HG02642 (cell line): ENCODE results near the gene ZNF268.
A peak's percentile ranks its signal among the peaks of the same experiment; 100 is the strongest.

ENCODE experiments used
- ATAC-seq: cut with Tn5 transposase; IDR thresholded peaks from one replicate; pipeline ENCODE4 v1.9.1; 2021; ENCODE audit warnings: mild to moderate bottlenecking; ENCODE audit not compliant: unreplicated experiment, poor library complexity

Gene ZNF268

GRCh38 chr12:133181238-133181959 is at the start of gene ZNF268:
ZNF268 (plus strand) TSS chr12:133181495; CDS start chr12:133181998, 503 bp downstream.
- ATAC-seq = peak; percentile 94

GRCh38 chr12:133135747-133136146 is 45.5 kb upstream of the ZNF268 start:
- ATAC-seq = no peak

GRCh38 chr12:133145981-133146380 is 35.3 kb upstream of the ZNF268 start:
- ATAC-seq = no peak

GRCh38 chr12:133156125-133156690 is 25.1 kb upstream of the ZNF268 start:
- no peak for ATAC-seq

- ATAC-seq = no peak
Observed at GRCh38 chr12:133165776-133166175, 15.5 kb upstream of the ZNF268 start.

- no peak for ATAC-seq
Observed at GRCh38 chr12:133172491-133172890, 8.8 kb upstream of the ZNF268 start.

GRCh38 chr12:133174901-133175300 is 6.4 kb upstream of the ZNF268 start:
- ATAC-seq = no peak

DNA sequence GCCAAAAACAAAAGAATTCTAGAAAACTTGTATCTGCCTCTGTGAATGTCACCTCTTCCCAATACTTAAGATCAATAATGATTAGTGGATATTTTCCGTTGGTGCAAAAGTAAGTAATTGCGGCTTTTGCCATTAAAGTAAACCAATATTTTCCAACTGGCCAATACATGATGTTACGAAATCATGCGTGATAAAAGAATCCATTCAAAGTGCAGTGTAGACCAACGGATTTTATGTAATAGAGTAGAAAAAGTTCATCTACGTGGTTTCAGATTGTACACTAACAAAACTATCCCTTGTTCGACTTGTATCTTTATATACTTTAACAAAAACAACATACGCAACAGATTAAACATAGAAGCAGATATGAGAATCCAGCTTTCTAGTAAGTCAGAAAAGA is 626 bp upstream of the ZNF268 start:
- no peak for ATAC-seq

DNA sequence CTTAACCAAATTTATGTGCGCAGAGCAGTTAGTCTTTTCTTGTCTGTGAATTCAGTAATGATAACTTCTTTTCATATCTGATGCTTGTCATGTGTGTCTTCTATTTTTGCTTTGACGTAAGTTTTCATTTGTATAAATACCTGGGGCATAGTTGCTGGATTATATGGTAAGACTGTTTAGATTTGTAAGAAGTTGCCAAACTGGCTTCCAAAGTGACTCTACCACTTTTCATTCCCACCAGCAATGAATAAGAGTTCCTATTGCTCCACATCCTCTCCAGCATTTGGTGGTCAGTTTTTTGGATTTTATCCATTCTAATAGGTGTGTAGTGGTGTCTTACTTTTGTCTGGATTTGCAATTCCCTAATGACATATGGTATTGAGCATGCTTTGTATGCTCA is 8.9 kb downstream of the ZNF268 start:
- no peak for ATAC-seq

DNA sequence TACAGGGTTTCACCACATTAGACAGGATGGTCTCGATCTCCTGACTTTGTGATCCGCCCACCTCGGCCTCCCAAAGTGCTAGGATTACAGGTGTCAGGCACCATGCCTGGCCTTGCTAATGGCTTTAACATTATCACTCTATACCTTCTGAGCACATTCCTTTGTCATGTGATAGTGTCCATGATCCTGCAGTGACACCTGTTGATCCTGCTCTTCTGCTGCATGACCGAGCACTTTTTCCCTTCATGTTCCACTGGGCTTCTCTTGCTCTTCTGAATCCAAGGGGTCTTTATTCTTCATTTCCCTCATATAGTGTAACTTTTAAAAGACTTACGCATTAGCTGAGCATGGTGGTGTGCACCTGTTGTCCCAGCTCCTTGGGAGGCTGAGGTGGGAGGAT is 11.6 kb downstream of the ZNF268 start:
- ATAC-seq = no peak

GRCh38 chr12:133201888-133202287 is 20.6 kb downstream of the ZNF268 start:
- no peak for ATAC-seq

DNA sequence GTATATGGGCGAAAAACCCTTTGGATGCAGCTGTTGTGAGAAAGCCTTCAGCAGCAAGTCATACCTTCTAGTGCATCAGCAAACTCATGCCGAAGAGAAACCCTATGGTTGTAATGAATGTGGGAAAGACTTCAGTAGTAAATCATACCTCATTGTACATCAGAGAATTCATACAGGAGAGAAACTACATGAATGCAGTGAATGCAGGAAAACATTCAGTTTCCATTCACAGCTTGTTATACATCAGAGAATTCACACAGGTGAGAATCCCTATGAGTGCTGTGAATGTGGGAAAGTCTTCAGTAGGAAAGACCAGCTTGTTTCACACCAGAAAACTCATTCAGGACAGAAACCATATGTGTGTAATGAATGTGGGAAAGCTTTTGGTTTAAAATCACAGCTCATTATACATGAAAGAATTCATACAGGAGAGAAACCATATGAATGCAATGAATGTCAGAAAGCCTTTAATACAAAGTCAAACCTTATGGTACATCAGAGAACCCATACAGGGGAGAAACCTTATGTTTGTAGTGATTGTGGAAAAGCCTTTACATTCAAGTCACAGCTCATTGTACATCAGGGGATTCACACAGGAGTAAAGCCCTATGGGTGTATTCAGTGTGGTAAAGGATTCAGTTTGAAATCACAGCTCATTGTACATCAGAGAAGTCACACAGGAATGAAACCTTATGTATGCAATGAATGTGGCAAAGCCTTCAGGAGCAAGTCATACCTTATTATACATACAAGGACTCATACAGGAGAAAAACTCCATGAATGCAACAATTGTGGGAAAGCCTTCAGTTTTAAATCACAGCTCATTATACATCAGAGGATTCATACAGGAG is 21.4 kb downstream of the ZNF268 start:
- no peak for ATAC-seq

GRCh38 chr12:133203344-133204263 is 22.3 kb downstream of the ZNF268 start:
- no peak for ATAC-seq

GRCh38 chr12:133204264-133204603 is 22.9 kb downstream of the ZNF268 start:
- ATAC-seq = no peak

DNA sequence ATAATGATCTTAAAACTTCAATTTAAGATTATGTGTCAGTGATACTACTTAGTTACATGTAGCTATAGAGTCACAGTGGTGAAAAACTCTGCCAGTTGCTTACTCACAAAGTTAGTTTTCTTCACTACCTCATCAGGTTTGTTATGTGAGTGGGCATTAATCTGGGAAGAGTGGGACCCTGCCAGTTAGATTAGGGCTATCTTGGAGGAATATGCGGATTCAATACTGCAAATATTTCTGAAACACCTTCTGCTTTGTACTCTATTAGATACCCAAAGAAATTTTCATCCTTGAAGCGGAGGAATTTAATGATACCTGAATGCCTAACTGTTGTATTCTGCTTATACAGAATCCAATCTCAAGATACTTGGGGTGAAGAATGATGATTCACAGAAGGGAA is 25.1 kb downstream of the ZNF268 start:
- no peak for ATAC-seq

DNA sequence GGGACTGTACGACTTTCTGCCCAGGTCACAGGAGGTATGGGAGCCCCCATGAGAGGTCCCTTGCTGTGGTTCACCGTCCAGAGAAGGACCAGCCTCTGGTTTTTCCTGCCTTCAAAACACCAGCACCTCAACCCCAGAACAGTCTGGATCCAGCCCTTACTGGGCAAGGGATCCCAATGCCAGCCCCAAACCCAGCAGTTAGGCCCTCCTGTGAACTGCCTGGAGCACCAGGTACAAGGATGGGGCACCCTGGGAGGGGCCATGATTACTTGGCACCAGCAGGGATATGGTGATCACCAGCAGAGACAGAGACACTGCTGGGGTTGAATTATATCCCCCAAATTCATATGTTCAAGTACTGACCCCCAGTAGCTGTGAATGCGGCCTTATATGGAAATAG is 34.4 kb downstream of the ZNF268 start:
- no peak for ATAC-seq

- no peak for ATAC-seq
Observed at GRCh38 chr12:133217219-133217618, 35.9 kb downstream of the ZNF268 start.

- no peak for ATAC-seq
Observed at GRCh38 chr12:133220521-133220920, 39.2 kb downstream of the ZNF268 start.

- no peak for ATAC-seq
Observed at GRCh38 chr12:133221241-133221640, 39.9 kb downstream of the ZNF268 start.

- ATAC-seq = no peak
Observed at GRCh38 chr12:133222211-133222610, 40.9 kb downstream of the ZNF268 start.
